Mesangial cell (primary cell): ENCODE measurements around the gene CFAP68. TPM values are rescaled to one million over a fixed set of nuclear protein-coding genes. Genes with fewer than 3 reads are reported as not detected.

ENCODE experiments used
- total RNA-seq: library from RNA; depleted of rRNA; stranded (reverse); fragments of >200 nt; gene quantifications from 2 replicates; pipeline ENCODE4 v1.2.3, GENCODE V29; 2015

The CFAP68 gene
- 20.4 and 41.7 TPM in 2 replicates for total RNA-seq

GRCh38 chr11:111878849-111879636, at the start of gene CFAP68, which contains the start of gene FDXACB1:
Gene CFAP68, plus strand, starts transcription at chr11:111879541. Its CDS starts 20 bp downstream, at chr11:111879561.
Gene FDXACB1, minus strand, starts transcription at chr11:111879165. Its CDS starts 33 bp downstream, at chr11:111879132.

GRCh38 chr11:111870886-111871692, 8.3 kb upstream of the CFAP68 start, which contains the start of gene ALG9:
Gene ALG9, minus strand, starts transcription at chr11:111871581. Its CDS starts 99 bp downstream, at chr11:111871482.

GRCh38 chr11:111911563-111912401, 32.4 kb downstream of the CFAP68 start, which contains the start of gene CRYAB:
Gene CRYAB, minus strand, starts transcription at chr11:111911770. Its CDS starts 46 bp downstream, at chr11:111911724.

GRCh38 chr11:111912535-111912934, 33.2 kb downstream of the CFAP68 start, which contains the start of gene HSPB2:
Gene HSPB2, plus strand, starts transcription at chr11:111912734. Its CDS starts 96 bp downstream, at chr11:111912830.

GRCh38 chr11:111918390-111919256, 39.3 kb downstream of the CFAP68 start, which contains the start of gene C11orf52:
Gene C11orf52, plus strand, starts transcription at chr11:111918913. Its CDS starts 60 bp downstream, at chr11:111918973.

Other genes starting within 250 kb of the CFAP68 start
- gene PPP2R1B, start 113.2 kb upstream of the CFAP68 start, total RNA-seq = 24.0 and 38.0 TPM in 2 replicates
- 23.7 and 26.6 TPM in 2 replicates for gene ALG9, start 8.0 kb upstream of the CFAP68 start, total RNA-seq
- 3.0 and 3.1 TPM in 2 replicates for gene FDXACB1, start 376 bp upstream of the CFAP68 start, total RNA-seq
- 12.7 and 45.5 TPM in 2 replicates for gene CRYAB, start 32.2 kb downstream of the CFAP68 start, total RNA-seq
- gene HSPB2, start 33.2 kb downstream of the CFAP68 start, total RNA-seq = 0.33 and 1.0 TPM in 2 replicates
- 1.6 and 5.2 TPM in 2 replicates for gene C11orf52, start 39.4 kb downstream of the CFAP68 start, total RNA-seq
- gene DIXDC1, start 57.8 kb downstream of the CFAP68 start, total RNA-seq = 13.4 and 20.9 TPM in 2 replicates
- 25.1 and 46.8 TPM in 2 replicates for gene DLAT, start 145.9 kb downstream of the CFAP68 start, total RNA-seq
- gene PIH1D2, start 194.5 kb downstream of the CFAP68 start, total RNA-seq = 0.51 and 0.98 TPM in 2 replicates
- gene NKAPD1, start 194.8 kb downstream of the CFAP68 start, total RNA-seq = 6.8 and 10.5 TPM in 2 replicates
- gene TIMM8B, start 207.2 kb downstream of the CFAP68 start, total RNA-seq = 58.6 and 70.9 TPM in 2 replicates
- gene SDHD, start 207.3 kb downstream of the CFAP68 start, total RNA-seq = 96.5 and 112 TPM in 2 replicates